KBM-7 (cell line): ENCODE measurements around the gene AFDN.

Source experiments
- DNase-seq: peaks from one replicate; pipeline ENCODE4 v3.0.0-alpha.2; 2015
- in situ Hi-C: fragments of 300-500 bp; cut with MboI; formaldehyde crosslinking; loops from 2 replicates; pipeline ENCODE4 v1.14.3; 2020; ENCODE audit warnings: low sequenced_read_pairs, low pct_unique_long_range_greater_than_20kb, mixed read lengths

Gene AFDN

DNA sequence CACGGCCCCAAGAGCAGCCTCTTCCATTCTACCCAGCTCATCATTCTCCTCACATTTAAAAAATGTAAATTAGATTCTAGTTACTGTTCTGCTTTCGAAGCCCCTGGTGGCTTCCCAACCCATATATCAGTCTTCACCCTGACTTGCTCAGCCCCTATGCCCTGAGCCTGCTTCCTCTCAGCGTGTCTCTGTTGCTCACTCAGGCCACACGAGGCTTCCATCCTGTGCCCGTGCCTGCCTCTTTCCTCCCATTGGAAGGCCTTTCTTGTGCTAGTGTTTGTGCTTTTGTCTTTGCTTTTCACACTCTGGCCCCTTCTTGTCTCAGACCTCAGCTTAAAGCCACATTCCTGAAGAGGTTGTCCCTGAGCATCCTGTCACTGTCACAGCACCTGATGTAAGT is 78.1 kb downstream of the AFDN start:
- in situ Hi-C loops: no loop called here
- no peak for DNase-seq

DNA sequence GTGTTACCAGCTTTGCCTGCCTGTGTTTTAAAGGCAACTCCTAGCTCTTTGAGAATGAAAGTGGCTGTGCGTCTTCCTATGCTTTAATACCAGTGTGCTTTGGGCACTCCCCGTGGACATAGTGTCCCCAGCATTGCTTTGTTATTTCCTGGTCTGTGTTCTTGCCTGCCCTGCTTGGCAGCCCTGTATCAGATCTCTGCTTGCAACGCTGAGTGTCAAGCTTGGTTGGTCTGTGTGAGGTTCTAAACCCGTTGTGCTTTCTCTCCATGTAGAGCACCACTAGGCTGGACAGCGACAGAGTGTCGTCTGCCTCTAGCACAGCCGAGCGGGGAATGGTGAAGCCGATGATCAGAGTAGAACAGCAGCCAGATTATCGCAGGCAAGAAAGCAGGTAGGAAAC is 80.2 kb downstream of the AFDN start:
- no peak for DNase-seq
- in situ Hi-C loops: no loop called here

DNA sequence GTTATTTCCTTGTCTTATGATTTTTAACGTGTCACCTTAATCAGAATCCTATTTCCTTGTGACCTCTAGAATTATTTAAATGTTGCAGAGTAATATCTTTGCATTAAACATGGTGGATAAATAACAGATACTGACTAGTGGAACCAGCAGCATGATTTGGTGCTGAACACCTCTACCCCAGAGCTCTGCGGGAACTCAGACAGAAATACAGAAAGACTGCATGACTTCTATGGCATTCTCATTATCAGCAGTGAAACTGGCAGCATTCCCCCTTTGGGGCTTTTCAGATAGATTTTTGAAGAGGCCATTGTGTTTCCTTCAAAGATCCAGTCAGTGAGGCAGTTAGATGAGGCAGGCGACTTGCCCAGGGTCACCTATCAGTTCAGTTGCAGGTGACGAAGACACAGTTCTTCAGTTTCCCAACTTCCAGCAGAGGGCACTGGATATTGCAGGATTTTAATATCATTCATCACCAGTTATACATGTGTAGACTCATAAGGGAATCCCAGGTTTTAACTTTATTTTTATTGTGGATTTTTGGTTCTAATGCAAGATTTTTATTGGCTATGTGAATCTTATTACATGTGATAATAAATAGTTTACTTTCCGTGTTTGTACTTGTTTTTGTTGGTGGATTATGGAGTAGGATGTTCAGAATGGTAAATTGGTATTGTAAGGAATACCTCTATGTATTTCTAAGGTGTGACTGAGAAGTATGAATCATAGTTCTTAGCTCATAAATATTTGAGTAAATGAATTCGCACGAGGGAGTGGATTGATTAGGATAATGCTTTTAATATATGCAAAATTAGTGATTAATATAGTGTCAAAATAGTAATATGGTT is 81.3 kb downstream of the AFDN start:
- in situ Hi-C loops: no loop called here
- peak; percentile 38 for DNase-seq

DNA sequence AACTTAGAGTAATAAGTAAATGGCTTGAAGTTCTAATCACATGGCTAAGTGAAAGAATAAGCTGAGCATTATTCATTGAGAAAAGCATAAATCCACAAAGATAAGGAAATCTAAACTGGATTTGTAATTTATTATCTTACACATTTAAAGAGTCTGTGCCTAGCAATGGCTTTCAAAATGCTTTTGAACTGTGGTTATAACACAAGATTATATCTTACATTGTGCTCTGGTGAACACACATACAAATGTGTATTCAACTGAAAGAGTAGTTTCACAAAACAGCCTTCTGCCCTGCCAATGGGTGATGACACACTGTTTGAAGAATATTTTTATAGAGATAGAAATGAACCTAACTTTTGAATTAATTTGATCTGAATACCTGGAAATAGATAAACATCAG is 83.3 kb downstream of the AFDN start:
- in situ Hi-C loops: no loop called here
- no peak for DNase-seq

DNA sequence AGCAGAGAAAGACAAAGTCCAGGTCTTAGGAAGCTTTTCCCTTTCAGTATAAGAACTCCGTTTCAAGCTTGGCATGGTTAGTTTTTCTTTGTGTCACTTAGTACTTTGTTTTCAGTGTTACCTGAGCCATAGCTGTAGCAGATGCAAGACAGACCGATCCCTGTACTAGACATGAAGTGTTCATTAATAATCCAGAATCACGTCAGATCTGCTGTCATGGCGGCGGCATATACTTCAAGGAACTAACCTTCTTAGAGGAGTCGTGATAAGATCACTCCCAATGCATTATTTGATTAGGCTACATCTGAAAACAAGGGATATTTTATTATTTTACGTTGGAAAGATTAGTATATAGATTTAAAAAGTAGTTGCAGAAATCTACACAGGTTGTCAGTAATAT is 83.9 kb downstream of the AFDN start:
- in situ Hi-C loops: no loop called here
- DNase-seq: no peak

DNA sequence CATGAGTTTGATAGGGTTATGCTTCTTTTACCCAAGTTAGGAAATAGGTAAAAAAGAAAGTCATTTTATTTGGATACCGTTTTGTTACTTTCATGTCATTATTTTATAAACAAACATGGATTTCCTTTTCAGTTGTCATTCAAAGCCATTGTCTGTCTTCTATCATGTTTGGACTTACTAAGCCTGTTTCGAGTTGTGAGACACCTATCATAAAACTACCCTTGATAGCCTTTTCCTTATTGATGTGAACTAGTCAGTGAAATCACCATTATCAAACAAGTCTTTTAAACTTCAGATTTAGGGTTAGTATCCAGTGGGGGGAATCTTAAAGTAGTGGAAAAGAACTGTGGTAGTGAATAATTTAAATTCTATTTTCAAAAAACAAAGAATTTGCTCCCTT is 85.8 kb downstream of the AFDN start:
- in situ Hi-C loops: no loop called here
- no peak for DNase-seq

DNA sequence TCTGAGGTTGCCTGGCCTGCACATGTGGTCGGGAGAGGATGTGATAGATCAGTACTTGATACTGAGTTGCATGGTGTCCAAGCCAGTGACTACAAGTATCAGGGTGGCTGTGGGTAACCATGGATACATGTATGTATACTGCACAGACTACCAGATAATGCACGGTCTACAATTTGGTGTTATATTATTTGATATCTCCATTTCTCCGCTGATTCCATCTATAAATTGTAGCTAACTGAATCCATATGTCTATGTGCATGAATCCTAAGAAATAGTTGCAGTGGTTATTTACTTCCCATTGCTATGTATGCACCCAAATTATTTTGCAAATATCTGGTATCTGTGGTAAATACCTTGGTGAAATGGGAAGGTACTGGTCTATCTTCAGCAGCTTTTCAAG is 87.0 kb downstream of the AFDN start:
- no peak for DNase-seq
- in situ Hi-C loops: no loop called here

DNA sequence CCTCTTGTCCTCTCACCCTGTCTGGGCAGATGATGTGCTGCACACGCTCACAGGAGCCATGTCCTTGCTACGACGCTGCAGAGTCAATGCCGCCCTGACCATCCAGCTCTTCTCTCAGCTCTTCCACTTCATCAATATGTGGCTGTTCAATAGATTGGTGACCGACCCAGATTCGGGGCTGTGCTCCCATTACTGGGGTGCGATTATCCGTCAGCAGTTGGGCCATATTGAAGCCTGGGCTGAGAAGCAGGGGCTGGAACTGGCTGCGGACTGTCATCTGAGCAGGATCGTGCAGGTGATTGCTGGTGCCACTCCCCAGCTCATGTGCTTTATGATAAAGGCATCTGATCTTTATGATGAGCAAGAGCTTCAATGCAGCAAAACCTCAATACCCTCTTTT is 88.4 kb downstream of the AFDN start:
- in situ Hi-C loops: no loop called here
- DNase-seq: no peak

DNA sequence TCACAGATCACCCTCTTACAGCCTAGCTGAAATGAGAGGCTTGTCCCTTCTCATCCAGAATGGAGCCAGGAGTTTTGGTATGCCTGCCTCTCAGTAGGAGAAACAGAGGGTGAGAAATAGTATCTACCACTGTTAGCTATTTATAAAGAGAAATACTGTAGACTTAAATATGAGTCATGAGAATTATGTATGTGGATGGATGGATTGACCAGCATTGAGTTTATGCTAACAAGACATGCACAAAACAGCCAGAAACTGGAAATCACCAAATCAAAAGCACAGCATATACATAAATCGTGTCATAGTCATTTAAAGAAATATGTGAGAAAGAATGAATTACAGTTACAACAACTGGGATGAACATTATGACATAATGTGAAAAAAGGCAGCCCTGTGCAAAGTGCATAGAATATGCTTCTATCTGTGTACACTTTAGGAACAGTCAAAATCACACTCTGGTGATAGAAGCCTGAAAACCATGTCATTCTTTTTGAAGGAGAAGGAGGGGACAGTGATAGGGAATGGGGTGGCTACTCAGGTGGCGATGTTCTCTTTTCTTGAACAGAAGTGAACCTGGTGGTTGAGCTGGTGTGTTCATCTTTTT is 90.9 kb downstream of the AFDN start:
- in situ Hi-C loops: no loop called here

DNA sequence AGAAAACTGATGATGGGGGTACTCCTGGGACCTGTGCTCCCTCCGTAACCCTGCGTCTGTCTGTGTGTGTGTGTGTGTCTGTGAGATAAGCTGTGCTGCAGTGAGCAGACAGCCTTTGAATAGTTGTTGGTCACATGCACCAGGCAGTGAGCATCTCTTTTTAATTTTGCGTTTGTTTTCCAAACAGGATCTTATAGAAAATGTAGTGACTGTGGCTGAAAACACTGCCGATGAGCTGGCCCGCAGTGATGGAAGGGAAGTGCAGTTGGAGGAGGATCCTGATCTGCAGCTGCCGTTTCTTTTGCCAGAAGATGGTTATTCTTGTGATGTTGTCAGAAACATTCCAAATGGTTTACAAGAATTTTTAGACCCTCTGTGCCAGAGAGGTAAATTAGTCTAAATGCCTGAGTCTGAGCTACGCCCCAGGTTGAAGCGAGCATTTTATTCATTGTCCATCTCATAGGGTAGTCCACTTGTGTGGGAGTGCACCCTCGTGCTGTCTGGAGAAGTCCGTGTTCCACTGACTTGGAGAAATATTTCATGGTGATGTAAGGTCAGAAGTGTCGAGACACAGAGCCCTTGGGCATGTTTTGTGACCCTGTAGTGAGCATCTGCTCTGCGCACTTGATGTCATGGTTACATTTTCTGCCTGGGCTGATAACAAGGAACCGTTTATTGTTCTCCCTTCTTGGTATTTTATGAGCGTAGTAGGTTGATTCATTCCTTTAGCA is 92.0 kb downstream of the AFDN start:
- in situ Hi-C loops: no loop called here
- no peak for DNase-seq

More for the DNA sequence above, 90.9 kb downstream of the AFDN start:
- DNase-seq: no peak

DNA sequence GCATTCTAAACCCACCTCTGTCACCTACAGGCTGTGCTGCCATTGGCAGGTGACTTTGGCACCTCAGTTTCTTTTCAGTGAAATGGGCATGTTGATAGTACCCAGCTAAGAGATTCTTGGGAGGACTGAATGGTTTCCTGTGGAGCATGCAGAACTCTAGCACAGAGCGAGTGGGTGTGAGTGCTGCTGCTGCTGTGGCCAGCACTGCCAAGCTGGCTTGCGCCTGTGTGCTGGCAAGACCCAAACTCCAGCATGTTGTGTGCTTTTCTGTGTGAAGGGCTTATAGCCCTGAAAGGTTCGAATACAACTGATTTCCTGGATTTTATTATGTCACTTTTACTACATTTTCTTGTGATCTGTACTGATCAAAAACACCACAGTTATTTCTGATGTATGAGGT is 92.6 kb downstream of the AFDN start:
- in situ Hi-C loops: no loop called here
- DNase-seq: no peak

DNA sequence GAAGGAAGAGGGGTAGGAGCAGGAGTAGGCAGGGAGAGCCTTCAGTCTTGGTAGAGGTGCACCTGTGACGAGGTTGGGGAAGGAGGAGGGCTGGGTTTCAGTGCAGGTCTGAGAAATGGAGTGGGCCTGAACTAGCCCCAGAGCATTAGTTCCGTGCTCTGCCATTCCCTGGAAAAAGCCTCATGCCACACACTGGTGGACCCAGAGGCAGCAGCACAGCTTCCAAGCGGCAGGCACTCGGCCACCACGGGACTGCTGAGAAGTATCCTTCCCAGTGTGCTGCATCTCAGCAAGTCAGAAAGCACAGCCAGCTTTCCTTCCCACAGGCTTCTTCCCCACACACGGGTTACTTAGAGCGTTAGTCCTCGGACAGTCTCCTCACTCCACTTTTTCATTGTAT is 93.5 kb downstream of the AFDN start:
- no peak for DNase-seq
- in situ Hi-C loops: no loop called here

DNA sequence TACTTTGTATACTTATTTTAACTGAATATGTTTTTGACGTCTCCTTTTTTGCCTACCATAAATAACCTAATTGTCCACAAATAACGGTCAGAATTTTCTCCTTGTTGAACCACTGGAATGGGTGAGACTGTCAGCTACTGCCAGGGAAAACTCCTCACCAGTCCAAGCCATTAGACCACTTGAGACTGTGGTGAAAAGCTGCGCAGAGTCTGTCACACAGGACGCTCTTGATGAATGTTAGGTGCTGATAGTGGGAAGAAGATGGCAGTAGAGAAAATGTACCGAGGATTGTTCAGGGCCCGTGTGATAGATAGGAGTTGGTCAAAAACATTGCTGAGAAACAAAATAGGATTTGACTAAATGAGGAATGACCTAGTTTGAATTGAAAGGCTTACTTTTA is 95.1 kb downstream of the AFDN start:
- in situ Hi-C loops: no loop called here
- no peak for DNase-seq

DNA sequence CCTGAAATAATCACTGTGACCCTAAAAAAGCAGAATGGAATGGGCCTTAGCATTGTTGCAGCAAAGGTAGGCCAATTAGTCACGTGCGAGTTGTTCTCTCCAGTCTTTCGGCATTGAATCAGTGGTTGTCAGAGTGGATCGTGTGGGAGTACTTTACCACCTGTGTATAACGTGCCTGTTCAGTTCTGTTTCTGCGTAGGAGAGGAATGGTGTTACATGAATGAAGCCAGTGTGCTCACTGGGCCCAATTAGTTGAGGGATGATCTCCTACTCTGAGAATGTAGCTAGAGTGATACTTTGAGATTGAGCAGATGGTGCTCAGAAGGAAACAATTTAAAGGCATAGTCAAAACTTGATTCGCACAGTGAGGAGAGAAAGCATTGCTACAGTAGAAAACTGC is 98.3 kb downstream of the AFDN start:
- DNase-seq: no peak
- in situ Hi-C loops: no loop called here

DNA sequence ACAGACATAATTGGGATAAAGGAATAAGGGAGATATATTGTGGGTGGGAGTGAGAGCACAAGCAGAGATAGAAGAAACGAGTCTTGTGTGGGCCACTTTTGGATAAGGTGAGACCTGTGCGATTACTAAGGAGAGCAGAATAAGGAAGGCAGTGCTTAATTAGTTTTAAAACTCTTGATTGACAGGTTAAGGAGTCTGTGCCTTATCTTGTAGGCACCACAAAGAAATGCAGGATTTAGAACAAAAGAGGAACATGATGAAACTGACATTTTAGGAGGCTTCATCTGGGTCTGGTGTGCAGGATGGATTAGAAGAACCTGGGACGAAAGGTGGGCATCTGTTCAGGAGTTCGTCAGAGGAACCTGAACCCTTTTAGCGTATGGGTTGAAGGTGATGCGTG is 100.5 kb downstream of the AFDN start:
- DNase-seq: peak; percentile 14
- in situ Hi-C loops: no loop called here

DNA sequence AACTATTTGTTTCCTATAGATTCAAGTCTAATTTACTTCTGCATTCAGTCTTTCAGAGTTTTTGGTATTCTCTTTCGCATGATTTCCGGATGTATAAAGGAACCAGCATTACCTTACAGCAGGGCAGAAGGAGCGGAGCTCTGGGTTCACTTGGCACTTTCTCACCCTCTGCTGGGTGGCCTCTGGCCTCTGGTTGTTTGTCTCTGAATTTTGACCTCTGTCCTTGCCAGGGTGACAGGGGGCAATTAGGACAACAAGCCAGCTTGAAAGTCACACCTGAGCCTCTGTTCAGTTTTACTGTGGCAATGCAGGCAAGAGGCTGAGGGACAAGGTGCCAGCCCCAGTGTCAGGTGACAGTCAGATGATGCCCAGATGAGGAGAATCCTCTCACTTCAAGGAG is 101.4 kb downstream of the AFDN start:
- in situ Hi-C loops: no loop called here
- no peak for DNase-seq

DNA sequence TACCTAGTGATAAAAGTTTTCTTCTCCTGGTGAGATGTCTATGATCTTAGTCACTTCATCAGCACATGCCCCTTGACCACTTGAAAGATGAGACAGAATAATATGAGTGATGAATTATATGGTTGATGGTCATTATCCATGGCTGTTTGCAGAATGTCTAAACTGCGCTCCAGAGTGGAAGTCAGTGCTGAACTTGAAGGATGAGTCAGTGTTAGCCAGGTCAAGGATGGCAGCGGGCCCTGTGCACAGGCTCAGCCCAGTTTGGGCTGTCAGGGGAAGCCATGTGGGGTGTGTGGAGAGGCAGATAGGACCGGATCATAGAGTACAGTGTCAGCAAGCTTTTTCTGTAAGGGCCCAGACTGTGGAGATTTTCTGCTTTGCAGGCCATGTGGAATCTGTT is 103.6 kb downstream of the AFDN start:
- no peak for DNase-seq
- in situ Hi-C loops: no loop called here

DNA sequence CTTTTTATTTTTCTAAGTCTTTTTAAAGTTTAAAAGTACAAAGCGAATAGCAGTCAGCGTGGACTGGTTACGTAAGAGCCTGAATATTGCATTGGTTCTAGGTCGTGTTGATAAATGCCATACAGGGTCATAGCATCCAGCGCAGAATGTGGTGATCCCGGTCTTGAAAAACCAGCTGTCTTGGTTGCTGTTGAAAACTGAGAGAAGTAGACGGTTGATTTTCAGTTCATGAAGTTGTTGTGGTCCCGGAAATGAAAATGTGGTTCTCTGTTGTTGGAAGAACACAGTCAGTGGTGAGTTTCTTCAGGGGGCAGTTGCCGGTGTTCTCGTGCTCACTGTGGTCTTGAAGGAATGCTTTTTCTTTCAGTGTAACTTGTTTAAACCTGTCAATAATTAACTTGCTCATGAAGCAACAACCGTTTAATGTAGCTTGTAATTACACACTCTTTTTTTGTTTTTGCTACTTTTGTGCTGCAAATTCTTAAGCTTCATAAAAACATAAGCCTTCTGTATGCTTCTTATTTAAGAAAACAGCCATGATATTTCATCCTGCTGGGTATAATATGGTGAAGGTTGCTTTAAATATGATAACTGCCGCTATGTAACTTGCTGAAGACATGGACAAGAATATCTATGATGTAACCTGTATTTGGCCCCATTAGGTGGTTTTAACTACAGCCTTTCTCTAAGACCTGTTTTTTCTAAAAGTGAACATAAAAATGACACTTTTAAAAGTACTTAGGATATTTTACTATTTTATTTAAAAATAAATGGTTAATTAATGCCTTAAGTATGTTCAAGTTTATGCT is 106.0 kb downstream of the AFDN start:
- no peak for DNase-seq
- in situ Hi-C loops: no loop called here

DNA sequence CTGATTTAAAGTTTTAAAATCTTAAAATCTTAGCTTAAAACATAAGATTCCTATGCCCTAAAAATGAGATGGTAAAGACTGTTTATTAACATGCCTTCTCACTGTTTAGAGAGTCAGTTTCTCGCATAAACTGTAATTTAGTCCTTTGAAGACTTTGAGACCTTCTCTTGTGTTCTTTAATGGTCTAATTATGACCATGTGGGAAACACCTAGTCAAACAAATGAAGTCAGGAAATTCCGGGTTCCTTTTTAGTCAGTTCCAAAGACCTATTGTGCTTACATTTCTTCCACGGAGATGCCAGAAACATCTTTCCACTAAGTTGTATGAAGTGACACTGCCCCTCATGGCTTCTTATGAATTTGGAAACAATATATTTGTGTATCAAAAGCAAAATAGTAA is 106.6 kb downstream of the AFDN start:
- no peak for DNase-seq
- in situ Hi-C loops: no loop called here

DNA sequence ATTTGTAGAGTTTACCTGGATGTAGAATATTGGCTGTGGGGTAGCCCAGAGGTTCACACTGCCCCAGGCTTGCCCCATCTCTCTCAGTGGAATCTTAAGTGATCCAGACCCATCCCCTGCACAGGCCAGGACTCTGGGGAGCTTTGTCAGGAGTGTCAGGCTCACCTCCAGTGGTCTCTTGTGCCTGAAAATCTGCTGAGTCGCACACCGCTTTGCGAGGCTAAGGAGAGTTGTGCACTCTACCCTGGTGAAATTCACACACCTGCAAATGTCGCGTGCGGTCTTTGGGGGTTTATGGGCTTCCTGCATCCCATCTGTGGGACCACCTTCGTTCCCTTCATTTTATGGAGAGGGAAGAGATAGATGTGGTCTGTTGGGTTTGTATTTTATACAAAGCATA is 107.1 kb downstream of the AFDN start:
- in situ Hi-C loops: no loop called here
- DNase-seq: no peak
